ENCODE data around the gene TGFB2. TPM values are rescaled to one million over a fixed set of nuclear protein-coding genes. Genes with fewer than 3 reads are reported as not detected.

TGFB2 gene
- total and polyA plus RNA-seq, 2 experiments from 2014 or later, result 0.31 to 1.4 TPM

- TF ChIP-seq EZH2 (IDR thresholded peaks at IDR 0.05; ENCODE audit: low read depth, unreplicated experiment), result no peak
- no peak for TF ChIP-seq REST (IDR thresholded peaks at IDR 0.05; ENCODE audit: unreplicated experiment)
- TF ChIP-seq ZNF462 (CRISPR knock-in tag; IDR thresholded peaks at IDR 0.05), result no peak
- no peak for TF ChIP-seq EZH2phosphoT487 (IDR thresholded peaks at IDR 0.05; ENCODE audit: unreplicated experiment)
- TF ChIP-seq CTCF (conservative IDR thresholded peaks at IDR 0.05; ENCODE audit: low read depth in 2 of 2), result no peak
- no peak for TF ChIP-seq ETS1 (IDR thresholded peaks at IDR 0.05)
- no peak overlapping the region for H3K4me2 ChIP-seq
- no peak overlapping the region for H3K4me3 Mint-ChIP-seq
- no peaks in the 10 kb centered on the region for H3K79me2 ChIP-seq (replicated peaks; ENCODE audit: insufficient read depth)
- no peak overlapping the region for H3K27ac ChIP-seq (ENCODE audit: low read depth)
- DNase-seq (ENCODE audit: low spot score) (no peak), ATAC-seq (no peak)
- H3K4me1 Mint-ChIP-seq, result no peaks in the 10 kb centered on the region
- no peaks in the 10 kb centered on the region for H3K27me3 Mint-ChIP-seq (ENCODE audit: insufficient read depth, low read depth, poor library complexity)
- H3K36me3 ChIP-seq (ENCODE audit: insufficient read depth), result no peaks in the 10 kb centered on the region
- H4K20me1 ChIP-seq (replicated peaks; ENCODE audit: insufficient read depth), result no peaks in the 10 kb centered on the region
- H3F3A ChIP-seq (replicated peaks; ENCODE audit: low read depth), result no peaks in the 10 kb centered on the region
- H3K9me2 ChIP-seq (ENCODE audit: insufficient read depth), result peaks cover 5% of the 10 kb centered on the region
- H3K27ac Mint-ChIP-seq, result no peak overlapping the region
- H3K27me3 ChIP-seq (ENCODE audit: insufficient read depth), result no peaks in the 10 kb centered on the region
- no peak overlapping the region for H3K4me3 ChIP-seq
- H2AFZ ChIP-seq, result no peak overlapping the region
- no peaks in the 10 kb centered on the region for H3K36me3 Mint-ChIP-seq (ENCODE audit: low read depth)
- H3K4me1 ChIP-seq (ENCODE audit: insufficient read depth), result no peaks in the 10 kb centered on the region
- no peaks in the 10 kb centered on the region; the same call in 2 of the 3 replicates for H3K9me3 Mint-ChIP-seq
These were observed 49.9 kb downstream of the TGFB2 start for GRCh38 chr1:218394989-218395388.

All from GM23338 (cell line).